Heart left ventricle (tissue), 13 donors: Measurements from ENCODE around the gene ZBTB20.

ENCODE experiments used
- CTCF ChIP-seq, 12 donors: fragments of 200-600 bp; sonication (generic) in 4 of 12; IDR thresholded peaks; one replicate each; pipeline versions ENCODE4 v1.5.0 to v1.8.0; 2018 to 2022; ENCODE audit warnings: antibody characterized with exemption in 12 of 12, mild to moderate bottlenecking in 5 of 12
- POLR2A ChIP-seq, 2 donors: fragments of 450-650 bp; IDR thresholded peaks; one replicate each; pipeline ENCODE4 v1.6.1; 2017; ENCODE audit warnings: antibody characterized with exemption in 2 of 2, mild to moderate bottlenecking in 2 of 2, moderate library complexity in 2 of 2
- donor health status: ischemic (EF 13 %, LVEDD 7.1; RV severe dilation, severe dysfunction).
- donor health status: DM: no; HTN: yes; CAD: no.
- donor health status: DM: no; HTN: no; CAD: no.
- donor health status: ischemic (EF 25% LVEDD 6.9; RV normal size, moderate dysfunction).
- donor health status: ischemic (EF 25% LVEDD 5.7; RV mildly dilated, moderate dysfunction).
- donor health status: ischemic (EF 35%, LVEDD 5.7; RV mildly dilated, moderate dysfunction).
- donor health status: nonischemic (EF 11% LVEDD 7.7; RV severe dilation, severe dysfunction).
- donor health status: DM: yes; HTN: yes; CAD: no.
- donor health status: PGD.
- donor health status: ischemic (EF 29% LVEDD 5.4; RV normal size, mild dysfunction).
- donor health status: nonischemic (EF 23%, LVEDD 6.1; RV moderate dilation, normal function).

DNA sequence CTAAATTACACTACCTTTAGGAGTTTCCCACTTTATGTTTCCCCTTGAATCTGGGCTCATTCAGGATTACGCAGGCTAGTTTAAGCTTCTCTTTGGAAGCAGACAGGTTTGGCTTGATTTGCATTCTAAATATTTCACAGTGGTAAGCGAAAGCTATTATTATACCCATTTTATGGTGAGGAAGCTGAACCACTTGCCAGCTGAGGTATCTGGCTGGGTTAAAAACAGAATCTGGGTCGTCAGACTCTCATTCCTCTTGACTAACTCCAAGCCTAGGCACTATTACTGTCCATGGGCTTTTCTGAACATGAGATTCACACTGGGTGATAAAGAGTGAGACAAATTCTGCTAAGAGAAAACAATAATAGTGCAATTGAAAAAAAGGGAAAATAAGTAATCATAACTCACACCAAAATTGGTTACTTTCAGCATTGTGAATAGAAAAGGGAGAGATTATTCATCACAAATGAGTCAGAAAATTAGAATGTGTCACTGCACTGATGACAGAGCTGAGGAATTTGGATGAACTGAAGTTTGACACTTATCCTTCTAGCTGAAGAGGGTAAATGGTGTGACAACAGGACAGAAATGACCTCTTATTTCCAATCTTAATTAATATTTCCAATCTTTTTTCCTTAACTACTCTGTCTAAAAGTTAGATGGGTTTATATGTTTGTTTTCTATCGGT is 642.0 kb downstream of the ZBTB20 start:
- TF ChIP-seq CTCF (IDR thresholded peaks at IDR 0.05) (no peak), POLR2A (IDR thresholded peaks at IDR 0.05) (no peak)
